Uterus (tissue), 4 donors: ENCODE measurements around the gene IGSF23. TPM values are rescaled to one million over a fixed set of nuclear protein-coding genes. Genes with fewer than 3 reads are reported as not detected.

Experiments
- DNase-seq, 2 donors: peaks; one replicate each; pipeline ENCODE4 v3.0.0-alpha.2; 2019 to 2020
- H3K27ac ChIP-seq, 2 donors: fragments of 200-600 bp; sonication (generic); 1 replicate in 1 of 2; 2 replicates in 1 of 2; pipeline ENCODE4 v1.5.1; 2016 to 2018
- H3K27me3 ChIP-seq, 2 donors: fragments of 200-600 bp; sonication (generic); one replicate each; pipeline ENCODE4 v1.5.1; 2018 to 2019; ENCODE audit warnings: control low read depth in 1 of 2
- H3K36me3 ChIP-seq, 2 donors: fragments of 200-600 bp; sonication (generic); one replicate each; pipeline ENCODE4 v1.5.1; 2019; ENCODE audit warnings: control low read depth in 1 of 2
- H3K4me1 ChIP-seq, 2 donors: fragments of 200-600 bp; sonication (generic); one replicate each; pipeline ENCODE4 v1.5.1; 2018 to 2019; ENCODE audit warnings: control low read depth in 1 of 2
- H3K4me3 ChIP-seq, 2 donors: fragments of 200-600 bp; sonication (generic); 1 replicate in 1 of 2; 2 replicates in 1 of 2; pipeline ENCODE4 v1.5.1; 2018 to 2019; ENCODE audit warnings: mild to moderate bottlenecking in 1 of 2
- H3K9me3 ChIP-seq, 2 donors: fragments of 200-600 bp; sonication (generic); one replicate each; pipeline ENCODE4 v1.5.1; 2019; ENCODE audit warnings: control low read depth in 1 of 2
- POLR2A ChIP-seq, 2 donors: fragments of 450-650 bp; IDR thresholded peaks; one replicate each; pipeline ENCODE4 v1.6.1; 2016; ENCODE audit warnings: antibody characterized with exemption in 2 of 2, mild to moderate bottlenecking in 1 of 2, moderate library complexity in 1 of 2
- intact Hi-C: fragments of 100-400 bp; cut with DNase I; formaldehyde crosslinking; loops from one replicate; pipeline ENCODE4 v1.15.1; 2023; ENCODE audit warnings: low total_unique reads
- total RNA-seq, 4 donors: library from RNA; depleted of rRNA in 3 of 4; stranded (reverse); fragments of >200 nt in 3 of 4; gene quantifications; one replicate each; pipeline versions ENCODE4 v1.1.0 to v1.2.4, GENCODE V29; 2014 to 2023
- TF ChIP-seq, protein P1 (sequence below), 4 experiments: fragments of 200-600 bp in 2 of 4; fragments of 450-650 bp in 2 of 4; sonication (generic) in 2 of 4; IDR thresholded peaks; one replicate each; pipeline ENCODE4 v1.5.1; 2016 to 2019; ENCODE audit warnings: antibody characterized with exemption in 4 of 4, mild to moderate bottlenecking in 2 of 4, moderate library complexity in 1 of 4
- donor health status: DM: yes; HTN: yes; CAD: no.

IGSF23 gene
- total RNA-seq, 4 donors from 2014 or later: not detected

DNA sequence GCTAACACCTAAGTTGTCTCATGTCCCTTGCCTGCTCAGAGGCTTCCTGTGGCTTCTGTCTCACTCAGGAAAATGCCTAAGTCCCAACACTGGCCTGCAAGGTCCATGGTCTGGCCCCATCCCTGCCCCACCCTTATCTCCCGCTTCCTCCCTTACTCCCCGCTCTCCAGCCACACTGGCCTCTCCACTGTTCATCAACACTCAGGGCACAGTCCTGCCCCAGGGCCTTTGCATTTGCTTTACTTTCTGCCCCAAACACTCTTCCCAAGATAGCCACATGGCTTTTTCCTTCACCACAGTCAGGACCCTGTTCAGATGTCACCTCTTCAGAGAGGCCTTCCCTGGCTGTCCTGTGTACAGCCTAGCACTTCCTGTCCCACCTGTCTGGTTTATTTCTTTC lies 32.1 kb upstream of the IGSF23 start:
- no peaks in the 10 kb centered on the region for H3K4me1 ChIP-seq
- no peaks in the 10 kb centered on the region for H3K36me3 ChIP-seq
- no peaks in the 10 kb centered on the region for H3K27me3 ChIP-seq
- DNase-seq: no peak
- H3K9me3 ChIP-seq: no peaks in the 10 kb centered on the region
- H3K27ac ChIP-seq: no peak overlapping the region
- intact Hi-C loops: no loop called here
- H3K4me3 ChIP-seq: no peak overlapping the region
- TF ChIP-seq, protein P1, sequence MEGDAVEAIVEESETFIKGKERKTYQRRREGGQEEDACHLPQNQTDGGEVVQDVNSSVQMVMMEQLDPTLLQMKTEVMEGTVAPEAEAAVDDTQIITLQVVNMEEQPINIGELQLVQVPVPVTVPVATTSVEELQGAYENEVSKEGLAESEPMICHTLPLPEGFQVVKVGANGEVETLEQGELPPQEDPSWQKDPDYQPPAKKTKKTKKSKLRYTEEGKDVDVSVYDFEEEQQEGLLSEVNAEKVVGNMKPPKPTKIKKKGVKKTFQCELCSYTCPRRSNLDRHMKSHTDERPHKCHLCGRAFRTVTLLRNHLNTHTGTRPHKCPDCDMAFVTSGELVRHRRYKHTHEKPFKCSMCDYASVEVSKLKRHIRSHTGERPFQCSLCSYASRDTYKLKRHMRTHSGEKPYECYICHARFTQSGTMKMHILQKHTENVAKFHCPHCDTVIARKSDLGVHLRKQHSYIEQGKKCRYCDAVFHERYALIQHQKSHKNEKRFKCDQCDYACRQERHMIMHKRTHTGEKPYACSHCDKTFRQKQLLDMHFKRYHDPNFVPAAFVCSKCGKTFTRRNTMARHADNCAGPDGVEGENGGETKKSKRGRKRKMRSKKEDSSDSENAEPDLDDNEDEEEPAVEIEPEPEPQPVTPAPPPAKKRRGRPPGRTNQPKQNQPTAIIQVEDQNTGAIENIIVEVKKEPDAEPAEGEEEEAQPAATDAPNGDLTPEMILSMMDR (IDR thresholded peaks at IDR 0.05): no peak
- TF ChIP-seq POLR2A (IDR thresholded peaks at IDR 0.05): no peak

DNA sequence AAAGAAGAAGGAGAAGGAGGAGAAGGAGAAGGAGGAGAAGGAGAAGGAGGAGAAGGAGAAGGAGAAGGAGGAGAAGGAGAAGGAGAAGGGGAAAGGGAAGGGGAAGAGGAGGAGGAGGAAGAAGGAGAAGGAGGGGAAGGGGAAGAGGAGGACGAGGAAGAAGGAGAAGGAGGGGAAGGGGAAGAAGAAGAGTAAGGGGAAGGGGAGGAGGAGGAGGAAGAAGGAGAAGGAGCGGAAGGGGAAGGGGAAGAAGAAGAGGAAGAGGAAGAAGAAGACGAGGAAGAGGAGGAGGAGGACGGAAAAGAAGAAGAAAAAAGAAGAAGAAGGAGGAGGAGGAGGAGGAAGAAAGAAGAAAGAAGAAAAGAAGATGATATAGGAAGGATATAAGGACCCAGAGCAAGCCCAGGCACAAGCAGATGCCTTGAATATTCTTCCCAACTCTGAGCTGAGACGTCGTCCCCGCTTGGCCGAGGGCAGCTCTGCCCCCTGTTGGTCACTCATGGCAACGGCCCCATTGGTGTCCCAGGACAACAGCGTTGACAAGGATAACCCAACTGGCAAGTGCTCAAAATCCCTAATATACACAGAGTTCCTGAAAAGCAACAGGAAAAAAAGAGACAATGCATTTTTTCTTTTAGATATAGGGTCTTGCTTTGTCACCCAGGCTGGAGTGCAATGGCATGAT lies 30.6 kb upstream of the IGSF23 start:
- Histone ChIP-seq H3K4me3 (no peak overlapping the region), H3K36me3 (no peaks in the 10 kb centered on the region), H3K27me3 (no peaks in the 10 kb centered on the region), H3K4me1 (no peaks in the 10 kb centered on the region), H3K9me3 (no peaks in the 10 kb centered on the region), H3K27ac (no peak overlapping the region)
- no peak for TF ChIP-seq POLR2A (IDR thresholded peaks at IDR 0.05)
- TF ChIP-seq, protein P1 (IDR thresholded peaks at IDR 0.05): no peak
- intact Hi-C loops: no loop called here
- DNase-seq: no peak

DNA sequence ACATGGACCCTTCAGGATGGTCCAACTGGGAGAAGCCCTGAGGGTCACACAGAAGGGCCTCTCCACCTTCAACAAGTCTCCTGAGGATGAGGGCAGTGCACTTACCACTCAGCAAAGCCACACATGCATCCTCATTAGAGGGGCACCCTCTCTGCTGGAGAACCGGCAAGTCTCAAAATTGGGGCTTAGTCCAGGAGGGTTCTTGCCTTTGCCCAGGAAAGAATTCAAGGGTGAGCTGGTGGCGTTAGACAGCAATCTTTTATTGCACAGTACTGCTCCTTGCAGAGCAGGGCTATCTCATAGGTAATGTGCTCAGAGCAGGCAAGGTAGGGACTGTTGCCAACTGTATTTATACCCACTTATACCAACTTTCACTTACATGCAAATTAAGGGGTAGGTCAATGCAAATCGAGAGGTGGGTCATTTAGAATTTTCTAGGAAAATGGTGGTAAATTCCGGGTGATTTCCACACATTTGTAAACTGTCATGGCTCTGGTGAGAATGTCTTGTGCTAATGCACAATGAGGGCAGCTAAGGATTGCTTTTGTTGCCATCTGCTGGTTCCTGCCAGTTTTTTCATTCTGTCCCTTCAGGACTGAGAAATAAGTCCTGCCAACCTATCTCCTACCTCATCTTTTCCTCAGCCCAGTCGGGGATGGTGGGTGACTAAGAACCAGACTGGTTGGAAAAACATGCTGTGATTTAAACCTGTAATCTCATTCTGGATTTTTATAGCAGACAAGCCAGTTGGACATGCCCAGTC lies 27.8 kb upstream of the IGSF23 start:
- Histone ChIP-seq H3K27ac (no peak overlapping the region), H3K4me1 (no peaks in the 10 kb centered on the region), H3K36me3 (no peaks in the 10 kb centered on the region), H3K9me3 (no peaks in the 10 kb centered on the region), H3K4me3 (no peak overlapping the region), H3K27me3 (no peaks in the 10 kb centered on the region)
- no peak for TF ChIP-seq POLR2A (IDR thresholded peaks at IDR 0.05)
- TF ChIP-seq, protein P1 (IDR thresholded peaks at IDR 0.05): no peak
- DNase-seq: no peak
- intact Hi-C loops: no loop called here

DNA sequence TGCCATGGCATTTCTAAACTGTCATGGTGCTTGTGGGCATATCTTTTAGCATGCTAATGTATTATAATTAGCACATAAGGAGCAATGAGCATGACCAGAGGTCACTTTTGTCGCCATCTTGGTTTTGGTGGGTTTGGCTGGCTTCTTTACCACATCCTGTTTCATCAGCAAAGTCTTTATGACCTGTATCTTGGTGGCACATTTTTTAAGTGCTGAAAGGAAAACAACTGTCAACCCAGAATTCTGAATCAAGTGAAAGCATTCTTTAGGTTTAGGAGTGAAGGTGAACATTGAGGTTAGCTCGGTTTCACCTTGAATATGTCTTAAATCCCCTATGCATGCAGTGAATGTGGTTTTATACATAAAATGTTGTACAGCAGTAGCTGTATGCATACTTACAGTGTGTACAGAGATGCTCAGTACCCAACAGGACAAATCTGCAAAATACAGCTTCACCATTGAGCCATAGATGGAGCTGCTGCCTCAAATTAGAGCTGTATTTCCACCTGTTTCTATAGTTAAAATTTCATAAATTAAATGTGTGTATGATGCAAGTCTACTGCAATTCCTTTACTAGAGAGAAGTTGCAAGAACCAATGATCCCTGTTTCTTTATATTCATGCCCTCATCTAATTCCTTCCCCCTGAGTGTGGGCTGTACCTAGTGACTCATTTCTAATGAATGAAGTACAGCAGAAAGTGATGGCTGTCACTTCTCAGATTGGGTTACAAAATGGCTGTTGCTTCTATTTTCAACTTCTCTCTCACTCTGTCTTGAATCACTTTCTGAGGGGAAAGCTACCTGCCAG lies 25.2 kb upstream of the IGSF23 start:
- intact Hi-C loops: no loop called here
- Histone ChIP-seq H3K27ac (no peak overlapping the region), H3K9me3 (no peaks in the 10 kb centered on the region), H3K4me3 (no peak overlapping the region), H3K4me1 (no peaks in the 10 kb centered on the region), H3K27me3 (no peaks in the 10 kb centered on the region), H3K36me3 (no peaks in the 10 kb centered on the region)
- TF ChIP-seq POLR2A (IDR thresholded peaks at IDR 0.05): no peak
- TF ChIP-seq, protein P1 (IDR thresholded peaks at IDR 0.05): peak in 1 of 4 experiments; percentile 14
- DNase-seq: no peak

DNA sequence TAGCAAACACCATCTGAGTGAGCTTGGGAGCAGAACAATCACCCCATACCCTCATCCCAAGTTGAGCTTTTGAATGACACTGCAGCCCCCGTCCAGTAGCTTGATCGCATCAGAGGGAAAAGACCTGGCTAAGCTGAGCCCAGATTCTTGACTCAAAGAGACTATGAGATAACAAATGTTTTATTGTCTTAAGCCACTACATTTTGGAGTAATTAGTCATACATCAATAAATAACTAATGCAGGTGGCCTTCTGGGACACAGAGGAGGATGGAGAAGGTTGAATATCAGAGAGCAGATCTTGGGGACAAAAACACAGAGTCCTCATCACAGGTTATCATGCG lies 24.6 kb upstream of the IGSF23 start:
- Histone ChIP-seq H3K9me3 (no peaks in the 10 kb centered on the region), H3K27ac (no peak overlapping the region), H3K4me1 (no peaks in the 10 kb centered on the region), H3K27me3 (no peaks in the 10 kb centered on the region), H3K4me3 (no peak overlapping the region), H3K36me3 (no peaks in the 10 kb centered on the region)
- DNase-seq: no peak
- TF ChIP-seq POLR2A (IDR thresholded peaks at IDR 0.05): no peak
- TF ChIP-seq, protein P1 (IDR thresholded peaks at IDR 0.05): no peak
- intact Hi-C loops: no loop called here
